Inflammatory macrophage treated with lipopolysaccharide for 1 hour (primary cell): ENCODE data around the gene CLIP3.
"Not testable (repeated sequence)": the region's sequence is repeated elsewhere in the genome, so short reads cannot be mapped to it uniquely, and the experiment has no call there.

Experiments
- DNase-seq, 2 donors: peaks; one replicate each; pipeline ENCODE4 v3.0.0-alpha.2; 2020 to 2022

The CLIP3 gene

GRCh38 chr19:36047835-36048234, 15.2 kb upstream of the CLIP3 start:
- no peak for DNase-seq

GRCh38 chr19:36046443-36047050, 13.9 kb upstream of the CLIP3 start:
- no peak for DNase-seq

- DNase-seq: no peak
These were observed 11.3 kb upstream of the CLIP3 start for GRCh38 chr19:36043952-36044351.

- DNase-seq: peak; percentile 53 to 71
These were observed 9.2 kb upstream of the CLIP3 start for GRCh38 chr19:36041831-36042230.

- not testable (repeated sequence) for DNase-seq
These were observed 8.4 kb upstream of the CLIP3 start for GRCh38 chr19:36041092-36041491.

GRCh38 chr19:36040495-36040894, 7.8 kb upstream of the CLIP3 start:
- DNase-seq: no peak

GRCh38 chr19:36031308-36031707, 1.4 kb downstream of the CLIP3 start:
- DNase-seq: no peak

GRCh38 chr19:36030264-36031148, 2.2 kb downstream of the CLIP3 start:
- DNase-seq: peak; percentile 16 to 64

- DNase-seq: no peak
These were observed 4.2 kb downstream of the CLIP3 start for GRCh38 chr19:36028313-36029041.

GRCh38 chr19:36027696-36028095, 5.0 kb downstream of the CLIP3 start:
- DNase-seq: no peak

- no peak for DNase-seq
These were observed 6.4 kb downstream of the CLIP3 start for GRCh38 chr19:36026091-36026876.

- no peak for DNase-seq
These were observed 7.1 kb downstream of the CLIP3 start for GRCh38 chr19:36025541-36025940.

GRCh38 chr19:36023432-36023831, 9.2 kb downstream of the CLIP3 start:
- DNase-seq: no peak

GRCh38 chr19:36019061-36019670, 13.5 kb downstream of the CLIP3 start:
- DNase-seq: no peak

GRCh38 chr19:36014012-36014924, 18.4 kb downstream of the CLIP3 start, which contains the start of gene ALKBH6:
Gene ALKBH6, minus strand, starts transcription at chr19:36014213. Its CDS starts 816 bp downstream, at chr19:36013397.
- DNase-seq: peak; percentile 100

GRCh38 chr19:36013280-36014011, 19.2 kb downstream of the CLIP3 start:
- no peak for DNase-seq

GRCh38 chr19:36010402-36010801, 22.3 kb downstream of the CLIP3 start:
- DNase-seq: no peak

- DNase-seq: no peak
These were observed 22.9 kb downstream of the CLIP3 start for GRCh38 chr19:36009633-36010379.

- DNase-seq: peak; percentile 25 to 42
These were observed 23.5 kb downstream of the CLIP3 start for GRCh38 chr19:36009220-36009619.
